ENCODE results near the gene RAB21. TPM values are rescaled to one million over a fixed set of nuclear protein-coding genes. Genes with fewer than 3 reads are reported as not detected.

The RAB21 gene
- total RNA-seq, 1 experiment from 2014 or later = 8.0 TPM

Other genes with a start within 250 kb of the RAB21 start
- 43.4 and 74.7 TPM in 2 replicates for gene ZFC3H1, start 91.0 kb upstream of the RAB21 start, total RNA-seq (2014; rRNA removed; shearing (Covaris generic); ENCODE audit: low replicate concordance)
- 3.2 and 7.2 TPM in 2 replicates for gene THAP2, start 90.6 kb upstream of the RAB21 start, total RNA-seq (2014; rRNA removed; shearing (Covaris generic); ENCODE audit: low replicate concordance)
- gene TMEM19, start 68.8 kb upstream of the RAB21 start, total RNA-seq (2014; rRNA removed; shearing (Covaris generic); ENCODE audit: low replicate concordance) = 21.3 and 32.8 TPM in 2 replicates
- 16.8 and 29.8 TPM in 2 replicates for gene TBC1D15, start 84.9 kb downstream of the RAB21 start, total RNA-seq (2014; rRNA removed; shearing (Covaris generic); ENCODE audit: low replicate concordance)
- gene TPH2, start 184.0 kb downstream of the RAB21 start, total RNA-seq (2014; rRNA removed; shearing (Covaris generic); ENCODE audit: low replicate concordance) = not detected in 2 replicates